Activated T-cell treated with anti-CD3 and anti-CD28 coated beads, Interleukin-2, amount 50 U/mL, for 48 hours (primary cell): ENCODE results near the gene TTC28.

Experiments
- DNase-seq, 2 experiments: peaks; one replicate each; pipeline ENCODE4 v3.0.0-alpha.2; 2020

Gene TTC28

GRCh38 chr22:27995801-27996528 lies 683.7 kb downstream of the TTC28 start:
- DNase-seq: no peak

- DNase-seq: no peak
These were observed 684.9 kb downstream of the TTC28 start for GRCh38 chr22:27994481-27995331.

GRCh38 chr22:27993774-27994350 lies 685.8 kb downstream of the TTC28 start:
- DNase-seq: no peak

GRCh38 chr22:27993201-27993635 lies 686.4 kb downstream of the TTC28 start:
- no peak for DNase-seq

GRCh38 chr22:27992294-27993165 lies 687.1 kb downstream of the TTC28 start:
- DNase-seq: no peak

- no peak for DNase-seq
These were observed 687.9 kb downstream of the TTC28 start for GRCh38 chr22:27991586-27992293.

GRCh38 chr22:27990879-27991278 lies 688.8 kb downstream of the TTC28 start:
- DNase-seq: no peak

- DNase-seq: no peak
These were observed 689.2 kb downstream of the TTC28 start for GRCh38 chr22:27990451-27990840.

- DNase-seq: no peak
These were observed 689.7 kb downstream of the TTC28 start for GRCh38 chr22:27989758-27990450.

- peak in 1 of 2 experiments; percentile 0 for DNase-seq
These were observed 690.9 kb downstream of the TTC28 start for GRCh38 chr22:27988704-27989103.

- peak in 1 of 2 experiments; percentile 16 for DNase-seq
These were observed 692.1 kb downstream of the TTC28 start for GRCh38 chr22:27987557-27987956.

- DNase-seq: peak in 1 of 2 experiments; percentile 6
These were observed 692.7 kb downstream of the TTC28 start for GRCh38 chr22:27986937-27987336.

GRCh38 chr22:27986459-27986858 lies 693.2 kb downstream of the TTC28 start:
- peak in 1 of 2 experiments; percentile 2 for DNase-seq

GRCh38 chr22:27985323-27986275 lies 694.0 kb downstream of the TTC28 start:
- peak in 1 of 2 experiments; percentile 4 for DNase-seq

GRCh38 chr22:27984723-27985122 lies 694.9 kb downstream of the TTC28 start:
- peak in 1 of 2 experiments; percentile 5 for DNase-seq

- DNase-seq: peak in 1 of 2 experiments; percentile 1
These were observed 695.5 kb downstream of the TTC28 start for GRCh38 chr22:27984001-27984695.

GRCh38 chr22:27983361-27983791 lies 696.3 kb downstream of the TTC28 start:
- DNase-seq: no peak

- DNase-seq: no peak
These were observed 696.9 kb downstream of the TTC28 start for GRCh38 chr22:27982630-27983180.

- DNase-seq: no peak
These were observed 697.5 kb downstream of the TTC28 start for GRCh38 chr22:27982106-27982505.
